GM23338 (cell line): ENCODE measurements around the gene NXN. TPM values are rescaled to one million over a fixed set of nuclear protein-coding genes. Genes with fewer than 3 reads are reported as not detected.
"Not testable (repeated sequence)": the region's sequence is repeated elsewhere in the genome, so short reads cannot be mapped to it uniquely, and the experiment has no call there.

Source experiments
- ATAC-seq: fragments of 200-7000 bp; cut with Tn5 transposase; 3 replicates; pipeline ENCODE4 v1.9.1; 2020
- DNase-seq: peaks from one replicate; pipeline ENCODE4 v3.0.0-alpha.2; 2015; ENCODE audit warnings: low spot score
- H2AFZ ChIP-seq: fragments of 200-600 bp; sonication (generic); 2 replicates; pipeline ENCODE4 v1.8.0; 2016; ENCODE audit warnings: antibody characterized with exemption, mild to moderate bottlenecking, moderate library complexity
- H3F3A ChIP-seq: fragments of 200-600 bp; sonication (generic); replicated peaks from 2 replicates; pipeline ENCODE4 v1.8.0; 2017; ENCODE audit warnings: antibody characterized with exemption, mixed run types, low read depth
- H3K27ac ChIP-seq: fragments of 200-600 bp; sonication (generic); 2 replicates; pipeline ENCODE4 v1.6.1; 2016; ENCODE audit warnings: low read depth
- H3K27me3 ChIP-seq: fragments of 200-600 bp; sonication (generic); 2 replicates; pipeline ENCODE4 v1.8.0; 2016; ENCODE audit warnings: mild to moderate bottlenecking, mixed run types, moderate library complexity; ENCODE audit not compliant: insufficient read depth
- H3K36me3 ChIP-seq: fragments of 200-600 bp; sonication (generic); 2 replicates; pipeline ENCODE4 v1.8.0; 2016; ENCODE audit warnings: mild to moderate bottlenecking; ENCODE audit not compliant: insufficient read depth
- H3K4me1 ChIP-seq: fragments of 200-600 bp; sonication (generic); 2 replicates; pipeline ENCODE4 v1.8.0; 2016; ENCODE audit warnings: mild to moderate bottlenecking, moderate library complexity; ENCODE audit not compliant: insufficient read depth
- H3K4me2 ChIP-seq: fragments of 200-600 bp; sonication (generic); 2 replicates; pipeline ENCODE4 v1.7.1; 2017; ENCODE audit warnings: mixed run types
- H3K4me3 ChIP-seq: fragments of 200-600 bp; sonication (generic); 2 replicates; pipeline ENCODE4 v1.6.1; 2016; ENCODE audit warnings: mixed run types
- H3K79me2 ChIP-seq: fragments of 200-600 bp; sonication (generic); replicated peaks from 2 replicates; pipeline ENCODE4 v1.8.0; 2017; ENCODE audit warnings: mild to moderate bottlenecking; ENCODE audit not compliant: insufficient read depth
- H3K9me2 ChIP-seq: fragments of 200-600 bp; sonication (generic); 2 replicates; pipeline ENCODE4 v1.8.0; 2017; ENCODE audit not compliant: insufficient read depth
- H4K20me1 ChIP-seq: fragments of 200-600 bp; sonication (generic); replicated peaks from 2 replicates; pipeline ENCODE4 v1.8.0; 2017; ENCODE audit warnings: mild to moderate bottlenecking; ENCODE audit not compliant: insufficient read depth
- H3K27ac Mint-ChIP-seq: 2 replicates; pipeline ENCODE4 v1.8.0; 2020; ENCODE audit warnings: inconsistent platforms, mild to moderate bottlenecking, moderate library complexity, mixed read lengths
- H3K27me3 Mint-ChIP-seq: 3 replicates; pipeline ENCODE4 v1.8.0; 2022; ENCODE audit warnings: low read depth, mild to moderate bottlenecking, moderate library complexity, mixed read lengths, inconsistent platforms; ENCODE audit not compliant: insufficient read depth, poor library complexity
- H3K36me3 Mint-ChIP-seq: 3 replicates; pipeline ENCODE4 v1.8.0; 2021; ENCODE audit warnings: low read depth, mild to moderate bottlenecking, inconsistent platforms, moderate library complexity, mixed read lengths
- H3K4me1 Mint-ChIP-seq: 3 replicates; pipeline ENCODE4 v1.8.0; 2020; ENCODE audit warnings: mild to moderate bottlenecking, inconsistent platforms, mixed read lengths
- H3K4me3 Mint-ChIP-seq: 3 replicates; pipeline ENCODE4 v1.8.0; 2021; ENCODE audit warnings: moderate library complexity, mild to moderate bottlenecking, inconsistent platforms, mixed read lengths
- H3K9me3 Mint-ChIP-seq: 3 replicates; pipeline ENCODE4 v1.8.0; 2020; ENCODE audit warnings: moderate library complexity, mild to moderate bottlenecking, inconsistent platforms, mixed read lengths
- CREB1 ChIP-seq: fragments of 250-450 bp; sonication (Bioruptor Pico); IDR thresholded peaks from 2 replicates; pipeline ENCODE4 v1.5.0; 2020; ENCODE audit warnings: low read depth, mild to moderate bottlenecking, moderate library complexity
- EZH2phosphoT487 ChIP-seq: fragments of 200-600 bp; sonication (generic); IDR thresholded peaks from one replicate; pipeline ENCODE4 v1.8.1; 2018; ENCODE audit warnings: antibody characterized with exemption; ENCODE audit not compliant: unreplicated experiment
- JUNB ChIP-seq: IDR thresholded peaks from one replicate; pipeline ENCODE4 v1.6.1; 2016; ENCODE audit warnings: antibody characterized with exemption; ENCODE audit not compliant: unreplicated experiment
- NANOG ChIP-seq: IDR thresholded peaks from 2 replicates; pipeline ENCODE4 v1.6.1; 2016; ENCODE audit warnings: antibody characterized with exemption, borderline replicate concordance
- POLR2AphosphoS5 ChIP-seq: IDR thresholded peaks from 2 replicates; pipeline ENCODE4 v1.6.1; 2016; ENCODE audit warnings: antibody characterized with exemption, low read depth
- ZNF114 ChIP-seq: fragments of 250-450 bp; sonication (Bioruptor Pico); IDR thresholded peaks from 2 replicates; pipeline ENCODE4 v1.5.0; 2020; ENCODE audit warnings: mild to moderate bottlenecking, moderate library complexity
- polyA plus RNA-seq: library from polyadenylated mRNA; unstranded; fragments of >200 nt; fragmentation: Nextera tagmentation; extraction: Ambion mirVana; gene quantifications from 2 replicates; pipeline ENCODE4 v1.2.1, GENCODE V29; 2016
- total RNA-seq: library from RNA; depleted of rRNA; stranded (reverse); fragments of >200 nt; shearing (Covaris generic); gene quantifications from 2 replicates; pipeline ENCODE4 v1.2.3, GENCODE V29; 2014
- TF ChIP-seq, protein P1 (sequence below): IDR thresholded peaks from one replicate; pipeline ENCODE4 v1.6.1; 2018; ENCODE audit warnings: antibody characterized with exemption; ENCODE audit not compliant: unreplicated experiment
- TF ChIP-seq, protein P2 (sequence below): fragments of 250-450 bp; sonication (Bioruptor Pico); IDR thresholded peaks from 2 replicates; pipeline ENCODE4 v1.5.0; 2020; ENCODE audit warnings: mild to moderate bottlenecking, moderate library complexity
- TF ChIP-seq, protein P3 (sequence below): IDR thresholded peaks from 2 replicates; pipeline ENCODE4 v1.6.1; 2016; ENCODE audit warnings: antibody characterized with exemption
- TF ChIP-seq, protein P4 (sequence below), 2 experiments: fragments of 200-600 bp in 1 of 2; sonication (generic) in 1 of 2; conservative IDR thresholded peaks; 2 replicates each; pipeline versions ENCODE4 v1.5.1 to v1.6.1; 2016 to 2017; ENCODE audit warnings: antibody characterized with exemption in 2 of 2, low read depth in 2 of 2, mild to moderate bottlenecking in 2 of 2, moderate library complexity in 1 of 2

The NXN gene
- total and polyA plus RNA-seq, 2 experiments from 2014 or later, result 31.8 to 105 TPM

DNA sequence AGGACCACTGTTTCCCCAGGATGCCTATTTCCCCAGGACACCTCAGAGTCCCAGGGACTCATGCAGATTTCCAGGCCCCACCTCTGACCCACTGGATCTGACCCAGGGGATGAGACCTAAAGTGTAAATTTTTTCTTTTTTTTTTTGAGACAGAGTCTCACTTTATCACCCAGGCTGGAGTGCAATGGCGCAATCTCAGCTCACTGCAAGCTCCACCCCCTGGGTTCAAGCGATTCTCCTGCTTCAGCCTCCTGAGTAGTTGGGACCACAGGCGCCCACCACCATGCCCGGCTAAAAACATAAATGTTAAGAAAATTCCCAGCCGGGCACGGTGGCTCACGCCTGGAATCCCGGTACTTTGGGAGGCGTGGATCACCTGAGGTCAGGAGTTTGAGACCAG is 126.7 kb downstream of the NXN start:
- H3F3A ChIP-seq, H3K27me3 ChIP-seq, H3K9me3 Mint-ChIP-seq, H3K27ac Mint-ChIP-seq, H3K9me2 ChIP-seq, H3K36me3 ChIP-seq, DNase-seq, ATAC-seq, H3K27ac ChIP-seq, H3K36me3 Mint-ChIP-seq, H2AFZ ChIP-seq, H3K4me2 ChIP-seq, H3K4me3 ChIP-seq, H3K4me3 Mint-ChIP-seq: not testable (repeated sequence)
- peaks cover 77% of the 10 kb centered on the region for H3K79me2 ChIP-seq
- H3K27me3 Mint-ChIP-seq, result peaks cover 12% of the 10 kb centered on the region
- peaks cover 47% of the 10 kb centered on the region for H3K4me1 Mint-ChIP-seq
- H4K20me1 ChIP-seq, result peaks cover 28% of the 10 kb centered on the region
- H3K4me1 ChIP-seq, result peaks cover 20% of the 10 kb centered on the region; the same call in 1 of the 2 replicates

DNA sequence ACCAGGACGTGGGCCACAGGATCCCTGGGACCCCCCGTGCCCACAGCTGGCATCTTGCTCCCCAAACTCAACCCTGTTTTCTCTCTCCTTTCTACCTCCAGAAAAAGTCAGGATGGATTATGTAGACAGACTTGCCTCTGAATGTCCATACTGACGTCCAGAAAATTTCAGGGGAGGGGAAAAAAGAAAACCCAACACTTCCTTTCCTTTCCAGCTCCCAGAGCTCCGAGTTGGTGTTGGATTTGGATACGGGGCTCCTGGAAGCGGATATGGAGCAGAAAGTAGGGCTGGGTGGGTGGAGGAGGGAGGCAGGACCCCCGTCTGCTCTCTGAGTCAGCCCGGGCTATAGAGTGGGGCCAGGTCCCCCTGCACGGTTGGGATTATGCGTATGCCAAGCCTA is 127.2 kb downstream of the NXN start:
- Histone ChIP-seq H3K9me2 (no peaks in the 10 kb centered on the region), H3K27me3 (no peaks in the 10 kb centered on the region), H2AFZ (no peak overlapping the region), H3K36me3 (no peaks in the 10 kb centered on the region), H3K4me2 (no peak overlapping the region), H3K4me1 (peaks cover 25% of the 10 kb centered on the region), H3K4me3 (no peak overlapping the region), H4K20me1 (peaks cover 28% of the 10 kb centered on the region), H3F3A (no peaks in the 10 kb centered on the region), H3K79me2 (peaks cover 77% of the 10 kb centered on the region), H3K27ac (no peak overlapping the region)
- H3K9me3 Mint-ChIP-seq, result no peaks in the 10 kb centered on the region
- H3K4me3 Mint-ChIP-seq, result no peak overlapping the region
- DNase-seq (no peak), ATAC-seq (peak; percentile 14; the same call in 2 of the 3 replicates)
- TF ChIP-seq, protein P1, sequence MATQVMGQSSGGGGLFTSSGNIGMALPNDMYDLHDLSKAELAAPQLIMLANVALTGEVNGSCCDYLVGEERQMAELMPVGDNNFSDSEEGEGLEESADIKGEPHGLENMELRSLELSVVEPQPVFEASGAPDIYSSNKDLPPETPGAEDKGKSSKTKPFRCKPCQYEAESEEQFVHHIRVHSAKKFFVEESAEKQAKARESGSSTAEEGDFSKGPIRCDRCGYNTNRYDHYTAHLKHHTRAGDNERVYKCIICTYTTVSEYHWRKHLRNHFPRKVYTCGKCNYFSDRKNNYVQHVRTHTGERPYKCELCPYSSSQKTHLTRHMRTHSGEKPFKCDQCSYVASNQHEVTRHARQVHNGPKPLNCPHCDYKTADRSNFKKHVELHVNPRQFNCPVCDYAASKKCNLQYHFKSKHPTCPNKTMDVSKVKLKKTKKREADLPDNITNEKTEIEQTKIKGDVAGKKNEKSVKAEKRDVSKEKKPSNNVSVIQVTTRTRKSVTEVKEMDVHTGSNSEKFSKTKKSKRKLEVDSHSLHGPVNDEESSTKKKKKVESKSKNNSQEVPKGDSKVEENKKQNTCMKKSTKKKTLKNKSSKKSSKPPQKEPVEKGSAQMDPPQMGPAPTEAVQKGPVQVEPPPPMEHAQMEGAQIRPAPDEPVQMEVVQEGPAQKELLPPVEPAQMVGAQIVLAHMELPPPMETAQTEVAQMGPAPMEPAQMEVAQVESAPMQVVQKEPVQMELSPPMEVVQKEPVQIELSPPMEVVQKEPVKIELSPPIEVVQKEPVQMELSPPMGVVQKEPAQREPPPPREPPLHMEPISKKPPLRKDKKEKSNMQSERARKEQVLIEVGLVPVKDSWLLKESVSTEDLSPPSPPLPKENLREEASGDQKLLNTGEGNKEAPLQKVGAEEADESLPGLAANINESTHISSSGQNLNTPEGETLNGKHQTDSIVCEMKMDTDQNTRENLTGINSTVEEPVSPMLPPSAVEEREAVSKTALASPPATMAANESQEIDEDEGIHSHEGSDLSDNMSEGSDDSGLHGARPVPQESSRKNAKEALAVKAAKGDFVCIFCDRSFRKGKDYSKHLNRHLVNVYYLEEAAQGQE, result no peak
- TF ChIP-seq, protein P2, sequence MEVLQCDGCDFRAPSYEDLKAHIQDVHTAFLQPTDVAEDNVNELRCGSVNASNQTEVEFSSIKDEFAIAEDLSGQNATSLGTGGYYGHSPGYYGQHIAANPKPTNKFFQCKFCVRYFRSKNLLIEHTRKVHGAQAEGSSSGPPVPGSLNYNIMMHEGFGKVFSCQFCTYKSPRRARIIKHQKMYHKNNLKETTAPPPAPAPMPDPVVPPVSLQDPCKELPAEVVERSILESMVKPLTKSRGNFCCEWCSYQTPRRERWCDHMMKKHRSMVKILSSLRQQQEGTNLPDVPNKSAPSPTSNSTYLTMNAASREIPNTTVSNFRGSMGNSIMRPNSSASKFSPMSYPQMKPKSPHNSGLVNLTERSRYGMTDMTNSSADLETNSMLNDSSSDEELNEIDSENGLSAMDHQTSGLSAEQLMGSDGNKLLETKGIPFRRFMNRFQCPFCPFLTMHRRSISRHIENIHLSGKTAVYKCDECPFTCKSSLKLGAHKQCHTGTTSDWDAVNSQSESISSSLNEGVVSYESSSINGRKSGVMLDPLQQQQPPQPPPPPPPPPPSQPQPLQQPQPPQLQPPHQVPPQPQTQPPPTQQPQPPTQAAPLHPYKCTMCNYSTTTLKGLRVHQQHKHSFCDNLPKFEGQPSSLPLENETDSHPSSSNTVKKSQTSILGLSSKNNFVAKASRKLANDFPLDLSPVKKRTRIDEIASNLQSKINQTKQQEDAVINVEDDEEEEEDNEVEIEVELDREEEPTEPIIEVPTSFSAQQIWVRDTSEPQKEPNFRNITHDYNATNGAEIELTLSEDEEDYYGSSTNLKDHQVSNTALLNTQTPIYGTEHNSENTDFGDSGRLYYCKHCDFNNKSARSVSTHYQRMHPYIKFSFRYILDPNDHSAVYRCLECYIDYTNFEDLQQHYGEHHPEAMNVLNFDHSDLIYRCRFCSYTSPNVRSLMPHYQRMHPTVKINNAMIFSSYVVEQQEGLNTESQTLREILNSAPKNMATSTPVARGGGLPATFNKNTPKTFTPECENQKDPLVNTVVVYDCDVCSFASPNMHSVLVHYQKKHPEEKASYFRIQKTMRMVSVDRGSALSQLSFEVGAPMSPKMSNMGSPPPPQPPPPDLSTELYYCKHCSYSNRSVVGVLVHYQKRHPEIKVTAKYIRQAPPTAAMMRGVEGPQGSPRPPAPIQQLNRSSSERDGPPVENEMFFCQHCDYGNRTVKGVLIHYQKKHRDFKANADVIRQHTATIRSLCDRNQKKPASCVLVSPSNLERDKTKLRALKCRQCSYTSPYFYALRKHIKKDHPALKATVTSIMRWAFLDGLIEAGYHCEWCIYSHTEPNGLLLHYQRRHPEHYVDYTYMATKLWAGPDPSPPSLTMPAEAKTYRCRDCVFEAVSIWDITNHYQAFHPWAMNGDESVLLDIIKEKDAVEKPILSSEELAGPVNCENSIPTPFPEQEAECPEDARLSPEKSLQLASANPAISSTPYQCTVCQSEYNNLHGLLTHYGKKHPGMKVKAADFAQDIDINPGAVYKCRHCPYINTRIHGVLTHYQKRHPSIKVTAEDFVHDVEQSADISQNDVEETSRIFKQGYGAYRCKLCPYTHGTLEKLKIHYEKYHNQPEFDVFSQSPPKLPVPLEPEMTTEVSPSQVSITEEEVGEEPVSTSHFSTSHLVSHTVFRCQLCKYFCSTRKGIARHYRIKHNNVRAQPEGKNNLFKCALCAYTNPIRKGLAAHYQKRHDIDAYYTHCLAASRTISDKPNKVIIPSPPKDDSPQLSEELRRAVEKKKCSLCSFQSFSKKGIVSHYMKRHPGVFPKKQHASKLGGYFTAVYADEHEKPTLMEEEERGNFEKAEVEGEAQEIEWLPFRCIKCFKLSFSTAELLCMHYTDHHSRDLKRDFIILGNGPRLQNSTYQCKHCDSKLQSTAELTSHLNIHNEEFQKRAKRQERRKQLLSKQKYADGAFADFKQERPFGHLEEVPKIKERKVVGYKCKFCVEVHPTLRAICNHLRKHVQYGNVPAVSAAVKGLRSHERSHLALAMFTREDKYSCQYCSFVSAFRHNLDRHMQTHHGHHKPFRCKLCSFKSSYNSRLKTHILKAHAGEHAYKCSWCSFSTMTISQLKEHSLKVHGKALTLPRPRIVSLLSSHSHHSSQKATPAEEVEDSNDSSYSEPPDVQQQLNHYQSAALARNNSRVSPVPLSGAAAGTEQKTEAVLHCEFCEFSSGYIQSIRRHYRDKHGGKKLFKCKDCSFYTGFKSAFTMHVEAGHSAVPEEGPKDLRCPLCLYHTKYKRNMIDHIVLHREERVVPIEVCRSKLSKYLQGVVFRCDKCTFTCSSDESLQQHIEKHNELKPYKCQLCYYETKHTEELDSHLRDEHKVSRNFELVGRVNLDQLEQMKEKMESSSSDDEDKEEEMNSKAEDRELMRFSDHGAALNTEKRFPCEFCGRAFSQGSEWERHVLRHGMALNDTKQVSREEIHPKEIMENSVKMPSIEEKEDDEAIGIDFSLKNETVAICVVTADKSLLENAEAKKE, result no peak
- TF ChIP-seq NANOG (no peak), EZH2phosphoT487 (no peak), CREB1 (CRISPR knock-in tag) (no peak), ZNF114 (CRISPR knock-in tag) (no peak), JUNB (no peak), POLR2AphosphoS5 (no peak)
- TF ChIP-seq, protein P3, sequence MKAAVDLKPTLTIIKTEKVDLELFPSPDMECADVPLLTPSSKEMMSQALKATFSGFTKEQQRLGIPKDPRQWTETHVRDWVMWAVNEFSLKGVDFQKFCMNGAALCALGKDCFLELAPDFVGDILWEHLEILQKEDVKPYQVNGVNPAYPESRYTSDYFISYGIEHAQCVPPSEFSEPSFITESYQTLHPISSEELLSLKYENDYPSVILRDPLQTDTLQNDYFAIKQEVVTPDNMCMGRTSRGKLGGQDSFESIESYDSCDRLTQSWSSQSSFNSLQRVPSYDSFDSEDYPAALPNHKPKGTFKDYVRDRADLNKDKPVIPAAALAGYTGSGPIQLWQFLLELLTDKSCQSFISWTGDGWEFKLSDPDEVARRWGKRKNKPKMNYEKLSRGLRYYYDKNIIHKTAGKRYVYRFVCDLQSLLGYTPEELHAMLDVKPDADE, result no peak
- TF ChIP-seq, protein P4, sequence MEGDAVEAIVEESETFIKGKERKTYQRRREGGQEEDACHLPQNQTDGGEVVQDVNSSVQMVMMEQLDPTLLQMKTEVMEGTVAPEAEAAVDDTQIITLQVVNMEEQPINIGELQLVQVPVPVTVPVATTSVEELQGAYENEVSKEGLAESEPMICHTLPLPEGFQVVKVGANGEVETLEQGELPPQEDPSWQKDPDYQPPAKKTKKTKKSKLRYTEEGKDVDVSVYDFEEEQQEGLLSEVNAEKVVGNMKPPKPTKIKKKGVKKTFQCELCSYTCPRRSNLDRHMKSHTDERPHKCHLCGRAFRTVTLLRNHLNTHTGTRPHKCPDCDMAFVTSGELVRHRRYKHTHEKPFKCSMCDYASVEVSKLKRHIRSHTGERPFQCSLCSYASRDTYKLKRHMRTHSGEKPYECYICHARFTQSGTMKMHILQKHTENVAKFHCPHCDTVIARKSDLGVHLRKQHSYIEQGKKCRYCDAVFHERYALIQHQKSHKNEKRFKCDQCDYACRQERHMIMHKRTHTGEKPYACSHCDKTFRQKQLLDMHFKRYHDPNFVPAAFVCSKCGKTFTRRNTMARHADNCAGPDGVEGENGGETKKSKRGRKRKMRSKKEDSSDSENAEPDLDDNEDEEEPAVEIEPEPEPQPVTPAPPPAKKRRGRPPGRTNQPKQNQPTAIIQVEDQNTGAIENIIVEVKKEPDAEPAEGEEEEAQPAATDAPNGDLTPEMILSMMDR (conservative IDR thresholded peaks at IDR 0.05; ENCODE audit: low read depth in 2 of 2), result no peak
- peaks cover 12% of the 10 kb centered on the region for H3K27me3 Mint-ChIP-seq
- H3K36me3 Mint-ChIP-seq, result no peaks in the 10 kb centered on the region
- peaks cover 52% of the 10 kb centered on the region for H3K4me1 Mint-ChIP-seq
- H3K27ac Mint-ChIP-seq, result no peak overlapping the region; the same call in 1 of the 2 replicates
